HUDEP-2 (cell line): Measurements from ENCODE around the gene PDAP1.
A peak's percentile ranks its signal among the peaks of the same experiment; 100 is the strongest.
"Not testable (repeated sequence)": the region's sequence is repeated elsewhere in the genome, so short reads cannot be mapped to it uniquely, and the experiment has no call there.

ENCODE experiments used
- DNase-seq, 76 experiments: peaks; one replicate each; lab custom pipeline; 2025; ENCODE audit not compliant: unreplicated experiment in 76 of 76; lab: John Stamatoyannopoulos, UW

Gene PDAP1

GRCh38 chr7:99380032-99380822, 28.2 kb downstream of the PDAP1 start:
- DNase-seq = peak in 23 of 76 experiments; percentile 8 to 45 (median 26)

- not testable (repeated sequence) for DNase-seq
These were observed 28.7 kb downstream of the PDAP1 start for GRCh38 chr7:99379693-99380031.

- DNase-seq = peak in 13 of 76 experiments; percentile 9 to 30 (median 17)
These were observed 29.3 kb downstream of the PDAP1 start for GRCh38 chr7:99379043-99379577.

- DNase-seq = peak in 73 of 76 experiments; percentile 16 to 86 (median 74)
These were observed 33.2 kb downstream of the PDAP1 start for GRCh38 chr7:99375070-99375807.

GRCh38 chr7:99374111-99375064, 34.0 kb downstream of the PDAP1 start, which contains the start of gene ARPC1B:
TSS of gene ARPC1B (plus strand) at chr7:99374730. CDS start at chr7:99385715, 10,985 bp downstream.
- DNase-seq = peak in 67 of 76 experiments; percentile 8 to 81 (median 60)

GRCh38 chr7:99373091-99374066, 35.0 kb downstream of the PDAP1 start:
- DNase-seq = no peak

- no peak for DNase-seq
These were observed 35.9 kb downstream of the PDAP1 start for GRCh38 chr7:99372275-99373090.

- no peak for DNase-seq
These were observed 36.9 kb downstream of the PDAP1 start for GRCh38 chr7:99371376-99371920.

GRCh38 chr7:99369767-99370391, 38.5 kb downstream of the PDAP1 start:
- peak in 11 of 76 experiments; percentile 6 to 44 (median 27) for DNase-seq

- no peak for DNase-seq
These were observed 39.5 kb downstream of the PDAP1 start for GRCh38 chr7:99368750-99369389.

GRCh38 chr7:99366646-99367045, 41.8 kb downstream of the PDAP1 start:
- DNase-seq = no peak

- peak in 29 of 76 experiments; percentile 2 to 37 (median 14) for DNase-seq
These were observed 42.9 kb downstream of the PDAP1 start for GRCh38 chr7:99365318-99366141.

- no peak for DNase-seq
These were observed 45.1 kb downstream of the PDAP1 start for GRCh38 chr7:99363286-99363685.

GRCh38 chr7:99362801-99363200, 45.6 kb downstream of the PDAP1 start:
- no peak for DNase-seq

- DNase-seq = no peak
These were observed 48.8 kb downstream of the PDAP1 start for GRCh38 chr7:99359465-99360154.

- DNase-seq = not testable (repeated sequence)
These were observed 49.9 kb downstream of the PDAP1 start for GRCh38 chr7:99358521-99358920.
